Activated B cell treated with CpG ODN at 0.5 μM for 24 hours (primary cell): ENCODE measurements around the gene NCKAP5. TPM values are rescaled to one million over a fixed set of nuclear protein-coding genes. Genes with fewer than 3 reads are reported as not detected.

Source experiments
- ATAC-seq: fragments of 200-7000 bp; cut with Tn5 transposase; one replicate; pipeline ENCODE4 v1.10.0; 2021; ENCODE audit warnings: low read depth, mild to moderate bottlenecking, moderate library complexity
- CTCF ChIA-PET: fragments of 350-600 bp; sonication (Branson Sonifier 250); formaldehyde crosslinking; loops from one replicate; lab custom pipeline; 2021; ENCODE audit warnings: antibody characterized with exemption; lab: Charles Lee
- POLR2A ChIA-PET: fragments of 350-600 bp; sonication (Branson Sonifier 250); formaldehyde crosslinking; loops from one replicate; lab custom pipeline; 2021; ENCODE audit warnings: antibody characterized with exemption; lab: Charles Lee
- DNase-seq: peaks from one replicate; pipeline ENCODE4 v3.0.0; 2022
- H3K27ac Mint-ChIP-seq: one replicate; pipeline ENCODE4 v1.8.0; 2020; ENCODE audit warnings: mixed read lengths
- H3K27me3 Mint-ChIP-seq: one replicate; pipeline ENCODE4 v1.8.0; 2021; ENCODE audit warnings: mixed read lengths
- H3K36me3 Mint-ChIP-seq: one replicate; pipeline ENCODE4 v1.8.0; 2021; ENCODE audit warnings: low read depth, mixed read lengths
- H3K4me1 Mint-ChIP-seq: one replicate; pipeline ENCODE4 v1.8.0; 2021; ENCODE audit warnings: mixed read lengths
- H3K4me3 Mint-ChIP-seq: one replicate; pipeline ENCODE4 v1.8.0; 2020; ENCODE audit warnings: mild to moderate bottlenecking, mixed read lengths
- H3K9me3 Mint-ChIP-seq: one replicate; pipeline ENCODE4 v1.8.0; 2020; ENCODE audit warnings: mixed read lengths
- CTCF ChIP-seq: fragments of 200-600 bp; IDR thresholded peaks from one replicate; pipeline ENCODE4 v1.8.0; 2022; ENCODE audit warnings: antibody characterized with exemption, mild to moderate bottlenecking
- intact Hi-C: fragments of 100-400 bp; cut with micrococcal nuclease; formaldehyde crosslinking; loops from one replicate; pipeline ENCODE4 v1.15.1; 2024
- total RNA-seq: library from RNA; stranded (reverse); gene quantifications from 2 replicates; pipeline ENCODE4 v1.2.3, GENCODE V29; 2022

The NCKAP5 gene
- total RNA-seq, 1 donor from 2014 or later, result not detected

- Mint-ChIP-seq H3K27ac (no peak overlapping the region), H3K27me3 (no peaks in the 10 kb centered on the region), H3K36me3 (no peaks in the 10 kb centered on the region), H3K9me3 (no peaks in the 10 kb centered on the region), H3K4me3 (no peak overlapping the region), H3K4me1 (no peaks in the 10 kb centered on the region)
- ATAC-seq (no peak), DNase-seq (no peak)
- TF ChIP-seq CTCF, result no peak
- intact Hi-C loops, result no loop called here
- CTCF ChIA-PET, result no interaction called here
- POLR2A ChIA-PET, result no interaction called here
Observed at GRCh38 chr2:133414486-133415209, 153.6 kb downstream of the NCKAP5 start.

DNA sequence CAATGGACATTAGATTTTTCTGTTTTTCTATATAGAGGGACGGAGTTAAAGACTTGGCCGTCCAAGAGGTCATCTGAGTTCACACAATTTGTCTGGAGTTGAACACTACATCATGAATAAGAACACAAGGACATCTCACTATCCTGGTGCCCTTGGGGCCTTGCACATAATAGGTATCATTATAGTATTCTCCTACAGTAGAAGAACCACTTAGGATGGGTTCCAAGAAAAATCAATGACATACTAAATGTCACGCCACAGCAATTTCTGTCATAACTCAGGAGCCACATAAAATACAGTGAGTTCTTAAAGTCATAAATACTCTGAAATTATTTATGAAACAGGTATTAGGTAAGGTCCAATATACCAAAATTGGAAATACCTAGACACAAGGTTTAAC is 154.4 kb downstream of the NCKAP5 start:
- ChIA-PET CTCF (no interaction called here), POLR2A (no interaction called here)
- Mint-ChIP-seq H3K4me3 (no peak overlapping the region), H3K27me3 (no peaks in the 10 kb centered on the region), H3K27ac (no peak overlapping the region), H3K4me1 (no peaks in the 10 kb centered on the region), H3K36me3 (no peaks in the 10 kb centered on the region), H3K9me3 (no peaks in the 10 kb centered on the region)
- intact Hi-C loops, result no loop called here
- ATAC-seq (no peak), DNase-seq (no peak)
- TF ChIP-seq CTCF, result no peak

DNA sequence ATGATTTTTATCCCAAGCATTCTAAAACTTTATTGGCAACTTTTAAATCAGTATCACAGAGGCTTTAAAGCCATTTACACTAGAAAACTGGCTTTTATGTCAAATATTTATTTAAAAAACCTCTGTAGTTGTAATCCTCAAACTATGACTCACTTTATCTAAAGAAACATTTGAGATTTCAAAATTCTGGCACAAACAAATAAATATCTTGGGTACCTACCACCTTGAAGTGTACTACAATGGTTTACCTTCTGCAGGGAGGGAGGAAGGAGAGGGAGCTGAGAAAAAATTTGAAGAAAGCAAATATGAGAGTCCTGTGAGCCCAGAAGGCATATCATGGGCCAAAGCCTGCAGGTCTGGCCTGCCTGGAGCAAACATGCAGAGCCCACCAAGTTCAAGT is 155.6 kb downstream of the NCKAP5 start:
- intact Hi-C loops, result no loop called here
- no peak for ATAC-seq
- Mint-ChIP-seq H3K36me3 (no peaks in the 10 kb centered on the region), H3K9me3 (no peaks in the 10 kb centered on the region), H3K4me3 (no peak overlapping the region), H3K27me3 (no peaks in the 10 kb centered on the region), H3K27ac (no peak overlapping the region), H3K4me1 (no peaks in the 10 kb centered on the region)
- no peak for TF ChIP-seq CTCF
- DNase-seq, result no peak
- POLR2A ChIA-PET, result no interaction called here
- CTCF ChIA-PET, result no interaction called here

- Mint-ChIP-seq H3K36me3 (no peaks in the 10 kb centered on the region), H3K4me1 (no peaks in the 10 kb centered on the region), H3K9me3 (no peaks in the 10 kb centered on the region), H3K4me3 (no peak overlapping the region), H3K27ac (no peak overlapping the region), H3K27me3 (no peaks in the 10 kb centered on the region)
- intact Hi-C loops, result no loop called here
- ATAC-seq (no peak), DNase-seq (no peak)
- no peak for TF ChIP-seq CTCF
- POLR2A ChIA-PET, result no interaction called here
- CTCF ChIA-PET, result no interaction called here
Observed at GRCh38 chr2:133411857-133412256, 156.4 kb downstream of the NCKAP5 start.

DNA sequence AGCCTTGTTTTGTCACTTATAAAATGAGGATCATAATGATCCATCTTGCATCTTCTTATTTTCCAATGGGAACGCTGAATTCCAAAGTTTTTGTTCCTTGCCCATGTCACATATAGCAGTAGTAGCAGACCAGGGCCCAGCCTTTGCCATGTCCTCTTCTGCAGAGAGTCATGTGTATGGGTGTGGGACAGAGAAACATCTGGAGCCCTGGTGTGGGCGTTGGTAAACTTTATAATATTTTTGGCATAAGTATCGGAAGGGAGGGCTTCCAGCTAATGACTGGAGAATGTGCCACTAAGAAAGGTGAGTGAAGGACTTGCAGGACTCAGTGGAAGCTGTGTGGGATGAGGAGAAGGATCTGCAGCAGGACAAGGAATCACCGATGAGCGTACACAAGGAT is 157.2 kb downstream of the NCKAP5 start:
- ChIA-PET CTCF (no interaction called here), POLR2A (no interaction called here)
- ATAC-seq (no peak), DNase-seq (no peak)
- no peak for TF ChIP-seq CTCF
- H3K9me3 Mint-ChIP-seq, result no peaks in the 10 kb centered on the region
- no peaks in the 10 kb centered on the region for H3K4me1 Mint-ChIP-seq
- H3K27me3 Mint-ChIP-seq, result no peaks in the 10 kb centered on the region
- H3K36me3 Mint-ChIP-seq, result no peaks in the 10 kb centered on the region
- H3K4me3 Mint-ChIP-seq, result no peak overlapping the region
- no peak overlapping the region for H3K27ac Mint-ChIP-seq
- intact Hi-C loops, result no loop called here
